ENCODE results near the gene EZR.

EZR gene

DNA sequence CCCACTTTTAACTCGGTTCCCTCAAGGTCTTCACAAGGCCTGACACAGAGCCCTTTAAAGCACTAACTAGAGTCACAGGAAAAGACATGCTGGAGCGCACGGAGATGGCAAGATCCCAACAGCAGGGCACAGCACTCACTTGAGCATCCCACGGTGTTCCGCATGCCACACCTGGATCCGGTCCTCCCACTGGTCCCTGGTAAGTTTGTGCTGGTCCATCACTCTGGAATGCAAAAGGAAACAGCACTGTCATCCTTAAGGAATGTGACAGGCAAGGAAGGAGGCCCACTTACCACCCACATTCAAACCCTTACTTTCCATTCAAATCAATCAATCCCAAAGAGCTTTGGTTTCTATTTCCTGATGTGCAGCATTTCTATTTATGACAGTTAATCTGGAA is 34.7 kb downstream of the EZR start:
- Histone ChIP-seq H3K4me3 (ENCODE audit: low read depth, low read length) (no peak overlapping the region), H2BK12ac (ENCODE audit: low read length) (no peak overlapping the region), H3K9ac (ENCODE audit: low read length) (no peak overlapping the region), H2BK5ac (ENCODE audit: low read depth, low read length, poor library complexity) (no peak overlapping the region), H3K27me3 (ENCODE audit: insufficient read depth, low read length) (no peaks in the 10 kb centered on the region), H4K12ac (ENCODE audit: low read depth, low read length) (no peak overlapping the region), H3K79me2 (ENCODE audit: control insufficient read depth, insufficient read depth, low read length, poor library complexity) (peaks cover 5% of the 10 kb centered on the region), H3K27ac (ENCODE audit: low read depth, low read length) (peak overlapping the region; percentile 0), H3K14ac (ENCODE audit: low read length) (no peak overlapping the region), H3K36me3 (ENCODE audit: control insufficient read depth in 1 of 2, insufficient read depth in 2 of 2, low read length in 2 of 2) (peaks cover 60 to 79% of the 10 kb centered on the region in 2 experiments), H3K4me2 (ENCODE audit: low read length) (no peak overlapping the region), H4K91ac (ENCODE audit: low read depth, low read length) (no peak overlapping the region), H2BK120ac (ENCODE audit: insufficient read depth, low read length, poor library complexity) (no peak overlapping the region), H3K79me1 (ENCODE audit: low read length) (peaks cover 11% of the 10 kb centered on the region), H4K8ac (ENCODE audit: low read depth, low read length) (no peak overlapping the region), H3K18ac (ENCODE audit: low read length) (no peak overlapping the region), H2AFZ (ENCODE audit: insufficient read depth, low read length, poor library complexity) (no peak overlapping the region), H3K4me1 (ENCODE audit: control insufficient read depth in 1 of 2, insufficient read depth in 2 of 2, low read length in 2 of 2) (peaks cover 14 to 26% of the 10 kb centered on the region in 2 experiments), H3K9me3 (ENCODE audit: insufficient read depth, low read depth, low read length) (peaks cover 2% of the 10 kb centered on the region), H3K23ac (ENCODE audit: low read length) (no peak overlapping the region), H3K4ac (ENCODE audit: low read depth, low read length) (no peak overlapping the region), H2AK5ac (ENCODE audit: low read length) (no peak overlapping the region)
- DNase-seq: peak in 1 of 2 donors; percentile 65
- WGBS (ENCODE audit: extremely low coverage, insufficient coverage, insufficient read length): no CpG with 5 or more reads among the region's 6 CpGs

DNA sequence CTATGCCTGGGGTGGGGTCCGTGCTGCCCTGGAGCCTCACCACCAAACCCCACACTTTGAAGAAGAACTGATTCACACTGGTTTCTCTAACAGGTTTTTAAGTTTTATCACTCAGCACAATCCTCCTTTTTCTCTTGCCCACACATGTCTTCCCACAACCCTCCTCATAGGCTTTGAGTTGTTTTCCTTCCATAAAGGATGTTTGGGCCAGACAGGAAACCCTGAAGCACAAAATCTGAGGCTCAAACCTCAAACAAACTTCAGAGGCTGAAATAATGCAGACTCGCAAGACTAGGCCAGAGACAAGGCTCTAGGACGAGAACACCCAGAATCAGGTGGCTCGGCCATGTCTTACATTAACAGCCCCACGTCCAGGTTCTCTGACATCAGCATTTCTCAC is 35.3 kb downstream of the EZR start:
- WGBS (ENCODE audit: extremely low coverage, insufficient coverage, insufficient read length): no CpG with 5 or more reads among the region's 5 CpGs
- Histone ChIP-seq H4K8ac (ENCODE audit: low read depth, low read length) (no peak overlapping the region), H2AFZ (ENCODE audit: insufficient read depth, low read length, poor library complexity) (no peak overlapping the region), H3K9ac (ENCODE audit: low read length) (no peak overlapping the region), H2AK5ac (ENCODE audit: low read length) (no peak overlapping the region), H3K23ac (ENCODE audit: low read length) (no peak overlapping the region), H3K9me3 (ENCODE audit: insufficient read depth, low read depth, low read length) (peaks cover 2% of the 10 kb centered on the region), H3K79me2 (ENCODE audit: control insufficient read depth, insufficient read depth, low read length, poor library complexity) (peaks cover 4% of the 10 kb centered on the region), H3K36me3 (ENCODE audit: control insufficient read depth in 1 of 2, insufficient read depth in 2 of 2, low read length in 2 of 2) (peaks cover 57 to 77% of the 10 kb centered on the region in 2 experiments), H3K14ac (ENCODE audit: low read length) (no peak overlapping the region), H3K4me2 (ENCODE audit: low read length) (no peak overlapping the region), H2BK5ac (ENCODE audit: low read depth, low read length, poor library complexity) (no peak overlapping the region), H3K18ac (ENCODE audit: low read length) (no peak overlapping the region), H3K27me3 (ENCODE audit: insufficient read depth, low read length) (no peaks in the 10 kb centered on the region), H2BK12ac (ENCODE audit: low read length) (no peak overlapping the region), H3K27ac (ENCODE audit: low read depth, low read length) (peak overlapping the region; percentile 23), H3K79me1 (ENCODE audit: low read length) (peaks cover 11% of the 10 kb centered on the region), H2BK120ac (ENCODE audit: insufficient read depth, low read length, poor library complexity) (no peak overlapping the region), H3K4me1 (ENCODE audit: control insufficient read depth in 1 of 2, insufficient read depth in 2 of 2, low read length in 2 of 2) (peaks cover 14 to 26% of the 10 kb centered on the region in 2 experiments), H3K4me3 (ENCODE audit: low read depth, low read length) (no peak overlapping the region), H4K91ac (ENCODE audit: low read depth, low read length) (no peak overlapping the region), H3K4ac (ENCODE audit: low read depth, low read length) (no peak overlapping the region), H4K12ac (ENCODE audit: low read depth, low read length) (no peak overlapping the region)
- no peak for DNase-seq

DNA sequence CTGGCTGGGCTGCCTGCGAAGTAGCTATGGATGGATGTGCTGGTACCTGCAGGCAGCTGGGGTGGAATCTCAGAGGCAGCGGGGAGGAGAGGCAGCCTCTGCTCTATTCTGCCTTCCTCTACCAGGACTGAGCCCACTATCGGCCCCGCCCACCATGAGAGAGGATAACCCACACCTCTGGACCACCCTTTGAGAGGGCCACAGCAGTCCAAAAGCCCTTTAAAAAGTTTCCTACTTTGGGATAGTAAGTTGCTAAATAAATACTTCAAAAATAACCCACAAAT is 36.1 kb downstream of the EZR start:
- Histone ChIP-seq H2BK120ac (ENCODE audit: insufficient read depth, low read length, poor library complexity) (no peak overlapping the region), H2AFZ (ENCODE audit: insufficient read depth, low read length, poor library complexity) (no peak overlapping the region), H4K12ac (ENCODE audit: low read depth, low read length) (no peak overlapping the region), H3K23ac (ENCODE audit: low read length) (no peak overlapping the region), H3K4me2 (ENCODE audit: low read length) (no peak overlapping the region), H2BK12ac (ENCODE audit: low read length) (no peak overlapping the region), H3K27ac (ENCODE audit: low read depth, low read length) (no peak overlapping the region), H4K8ac (ENCODE audit: low read depth, low read length) (no peak overlapping the region), H4K91ac (ENCODE audit: low read depth, low read length) (no peak overlapping the region), H3K9me3 (ENCODE audit: insufficient read depth, low read depth, low read length) (peaks cover 2% of the 10 kb centered on the region), H2AK5ac (ENCODE audit: low read length) (no peak overlapping the region), H3K36me3 (ENCODE audit: control insufficient read depth in 1 of 2, insufficient read depth in 2 of 2, low read length in 2 of 2) (peaks cover 54 to 74% of the 10 kb centered on the region in 2 experiments), H3K79me1 (ENCODE audit: low read length) (peaks cover 11% of the 10 kb centered on the region), H3K18ac (ENCODE audit: low read length) (no peak overlapping the region), H3K4ac (ENCODE audit: low read depth, low read length) (no peak overlapping the region), H3K27me3 (ENCODE audit: insufficient read depth, low read length) (no peaks in the 10 kb centered on the region), H3K4me3 (ENCODE audit: low read depth, low read length) (no peak overlapping the region), H2BK5ac (ENCODE audit: low read depth, low read length, poor library complexity) (no peak overlapping the region), H3K9ac (ENCODE audit: low read length) (no peak overlapping the region), H3K79me2 (ENCODE audit: control insufficient read depth, insufficient read depth, low read length, poor library complexity) (peaks cover 4% of the 10 kb centered on the region), H3K14ac (ENCODE audit: low read length) (no peak overlapping the region), H3K4me1 (ENCODE audit: control insufficient read depth in 1 of 2, insufficient read depth in 2 of 2, low read length in 2 of 2) (peaks cover 14 to 26% of the 10 kb centered on the region in 2 experiments)
- WGBS (ENCODE audit: extremely low coverage, insufficient coverage, insufficient read length): no CpG with 5 or more reads among the region's 4 CpGs
- DNase-seq: peak; percentile 54 to 63

DNA sequence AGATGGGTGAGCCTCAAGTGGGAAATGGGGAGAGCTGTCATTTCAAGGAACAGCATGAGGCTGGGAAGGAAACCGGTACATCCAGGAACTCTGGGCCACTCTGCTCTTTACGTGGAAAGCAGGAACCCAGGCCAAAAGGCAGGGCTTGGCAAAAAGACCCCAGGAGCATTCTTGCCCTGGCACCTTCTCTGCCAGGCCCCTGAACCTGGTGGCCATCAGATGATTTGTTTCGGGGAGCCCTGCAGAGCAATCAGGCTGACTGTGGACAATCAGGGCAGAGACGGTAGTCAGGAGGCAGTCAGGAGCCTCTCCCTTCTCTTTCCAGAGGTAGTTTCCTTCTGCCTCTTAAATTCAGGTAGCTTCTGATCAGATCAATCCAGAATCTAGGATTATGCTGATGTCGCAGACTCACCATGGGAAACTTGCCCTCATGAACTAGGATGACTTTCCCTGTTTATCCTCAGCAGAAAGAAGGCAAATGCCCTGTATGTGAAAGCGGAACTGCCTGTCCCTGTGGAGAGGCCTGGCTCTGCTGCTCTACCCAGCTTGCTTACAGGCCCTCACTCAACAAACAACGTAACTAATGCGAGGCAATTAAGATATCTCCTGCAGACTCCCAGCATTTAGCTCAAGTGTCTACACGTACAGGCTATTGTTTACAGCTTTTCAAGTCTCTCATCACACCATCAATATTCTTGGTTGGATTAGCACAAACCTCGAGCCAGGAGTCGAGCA is 36.6 kb downstream of the EZR start:
- Histone ChIP-seq H4K91ac (ENCODE audit: low read depth, low read length) (peak overlapping the region; percentile 41), H3K9me3 (ENCODE audit: insufficient read depth, low read depth, low read length) (peaks cover 2% of the 10 kb centered on the region), H3K4ac (ENCODE audit: low read depth, low read length) (no peak overlapping the region), H2BK5ac (ENCODE audit: low read depth, low read length, poor library complexity) (no peak overlapping the region), H3K4me1 (ENCODE audit: control insufficient read depth in 1 of 2, insufficient read depth in 2 of 2, low read length in 2 of 2) (peaks cover 14 to 26% of the 10 kb centered on the region in 2 experiments), H3K79me1 (ENCODE audit: low read length) (peaks cover 11% of the 10 kb centered on the region), H2BK12ac (ENCODE audit: low read length) (no peak overlapping the region), H3K36me3 (ENCODE audit: control insufficient read depth in 1 of 2, insufficient read depth in 2 of 2, low read length in 2 of 2) (peaks cover 56 to 75% of the 10 kb centered on the region in 2 experiments), H3K23ac (ENCODE audit: low read length) (no peak overlapping the region), H2AFZ (ENCODE audit: insufficient read depth, low read length, poor library complexity) (no peak overlapping the region), H3K4me2 (ENCODE audit: low read length) (no peak overlapping the region), H3K18ac (ENCODE audit: low read length) (no peak overlapping the region), H3K27ac (ENCODE audit: low read depth, low read length) (peak overlapping the region; percentile 79), H3K27me3 (ENCODE audit: insufficient read depth, low read length) (no peaks in the 10 kb centered on the region), H3K79me2 (ENCODE audit: control insufficient read depth, insufficient read depth, low read length, poor library complexity) (peaks cover 4% of the 10 kb centered on the region), H3K14ac (ENCODE audit: low read length) (no peak overlapping the region), H4K8ac (ENCODE audit: low read depth, low read length) (no peak overlapping the region), H4K12ac (ENCODE audit: low read depth, low read length) (no peak overlapping the region), H2AK5ac (ENCODE audit: low read length) (no peak overlapping the region), H3K9ac (ENCODE audit: low read length) (no peak overlapping the region), H3K4me3 (ENCODE audit: low read depth, low read length) (no peak overlapping the region), H2BK120ac (ENCODE audit: insufficient read depth, low read length, poor library complexity) (no peak overlapping the region)
- DNase-seq: no peak
- WGBS (ENCODE audit: extremely low coverage, insufficient coverage, insufficient read length): no CpG with 5 or more reads among the region's 11 CpGs

All from trophoblast cell (in vitro differentiated cells and primary cell).